GM19463 (cell line): Measurements from ENCODE around the gene PIK3C2B.
"Not testable (repeated sequence)": the region's sequence is repeated elsewhere in the genome, so short reads cannot be mapped to it uniquely, and the experiment has no call there.

Experiments used
- ATAC-seq: cut with Tn5 transposase; IDR thresholded peaks from one replicate; pipeline ENCODE4 v1.9.1; 2021; ENCODE audit warnings: mild to moderate bottlenecking, moderate library complexity; ENCODE audit not compliant: unreplicated experiment

Gene PIK3C2B

GRCh38 chr1:204494281-204495077 is at the start of gene PIK3C2B:
Gene PIK3C2B, minus strand, starts transcription at chr1:204494805. Its CDS starts 25,003 bp downstream, at chr1:204469802.
- ATAC-seq = peak; percentile 79

- no peak for ATAC-seq
These were observed 49.7 kb upstream of the PIK3C2B start for GRCh38 chr1:204544321-204544720.

- no peak for ATAC-seq
These were observed 47.0 kb upstream of the PIK3C2B start for GRCh38 chr1:204541626-204542025.

- ATAC-seq = no peak
These were observed 38.2 kb upstream of the PIK3C2B start for GRCh38 chr1:204532832-204533231.

- peak; percentile 89 for ATAC-seq
These were observed 36.3 kb upstream of the PIK3C2B start for GRCh38 chr1:204530932-204531331.

GRCh38 chr1:204529371-204529895 is 34.8 kb upstream of the PIK3C2B start:
- ATAC-seq = no peak

GRCh38 chr1:204528677-204529076 is 34.1 kb upstream of the PIK3C2B start:
- no peak for ATAC-seq

GRCh38 chr1:204528241-204528640 is 33.6 kb upstream of the PIK3C2B start:
- no peak for ATAC-seq

GRCh38 chr1:204524986-204525385 is 30.4 kb upstream of the PIK3C2B start:
- peak; percentile 47 for ATAC-seq

- ATAC-seq = no peak
These were observed 29.1 kb upstream of the PIK3C2B start for GRCh38 chr1:204523605-204524215.

GRCh38 chr1:204521941-204522521 is 27.4 kb upstream of the PIK3C2B start:
- not testable (repeated sequence) for ATAC-seq

GRCh38 chr1:204520834-204521709 is 26.5 kb upstream of the PIK3C2B start:
- peak; percentile 61 for ATAC-seq

GRCh38 chr1:204517382-204517781 is 22.8 kb upstream of the PIK3C2B start:
- ATAC-seq = not testable (repeated sequence)

GRCh38 chr1:204516180-204516879 is 21.7 kb upstream of the PIK3C2B start, which contains the start of gene MDM4:
Gene MDM4, plus strand, starts transcription at chr1:204516406. Its CDS starts 9,113 bp downstream, at chr1:204525519.
- peak; percentile 87 for ATAC-seq

- no peak for ATAC-seq
These were observed 20.2 kb upstream of the PIK3C2B start for GRCh38 chr1:204514828-204515227.

- no peak for ATAC-seq
These were observed 18.6 kb upstream of the PIK3C2B start for GRCh38 chr1:204513117-204513716.

- ATAC-seq = no peak
These were observed 16.8 kb upstream of the PIK3C2B start for GRCh38 chr1:204511366-204511765.

- no peak for ATAC-seq
These were observed 14.6 kb upstream of the PIK3C2B start for GRCh38 chr1:204509186-204509635.

GRCh38 chr1:204507317-204508105 is 12.9 kb upstream of the PIK3C2B start:
- ATAC-seq = no peak
